Stomach (tissue), 4 donors: ENCODE measurements around the gene SCCPDH.

Source experiments
- CTCF ChIP-seq, 7 experiments: fragments of 450-650 bp in 4 of 7; fragments of 200-600 bp in 3 of 7; sonication (generic) in 3 of 7; IDR thresholded peaks; one replicate each; pipeline ENCODE4 v1.5.1; 2016 to 2019; ENCODE audit warnings: antibody characterized with exemption in 7 of 7, control low read depth in 2 of 7, mild to moderate bottlenecking in 1 of 7
- EP300 ChIP-seq: sonication (generic); formaldehyde crosslinking; IDR thresholded peaks from one replicate; pipeline ENCODE4 v1.6.1; 2017; ENCODE audit warnings: antibody characterized with exemption

DNA sequence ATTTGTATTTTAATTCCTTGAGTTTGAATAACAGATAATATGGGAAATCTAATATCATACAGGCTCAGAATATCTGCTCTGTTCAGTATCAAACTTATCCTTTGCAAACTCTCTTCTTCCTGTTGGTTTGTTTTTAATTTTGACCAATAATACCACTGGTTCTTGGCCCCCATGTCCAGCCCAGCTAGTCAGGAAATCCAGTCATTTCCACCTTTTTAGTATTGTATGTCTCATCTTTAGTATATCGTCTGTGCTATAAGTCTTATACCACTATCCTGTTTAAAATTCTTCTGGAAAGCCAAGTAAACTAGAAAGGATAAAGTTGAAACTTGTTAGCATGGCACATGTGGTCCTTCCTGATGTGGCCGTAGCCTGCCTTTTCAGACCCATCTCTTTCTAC lies 10.7 kb downstream of the SCCPDH start:
- no peak for TF ChIP-seq EP300
- TF ChIP-seq CTCF (IDR thresholded peaks at IDR 0.05), result no peak
